Measurements from ENCODE around the gene COL23A1.
"Not testable (repeated sequence)": the region's sequence is repeated elsewhere in the genome, so short reads cannot be mapped to it uniquely, and the experiment has no call there.

The COL23A1 gene

GRCh38 chr5:178373711-178374110 is 216.5 kb downstream of the COL23A1 start:
- DNase-seq: no peak

GRCh38 chr5:178372142-178372571 is 218.0 kb downstream of the COL23A1 start:
- DNase-seq: peak in 6 of 14 donors; percentile 13 to 32 (median 22)

GRCh38 chr5:178371362-178372111 is 218.7 kb downstream of the COL23A1 start:
- peak in 2 of 14 donors; percentile 8 to 14 for DNase-seq

GRCh38 chr5:178370102-178370501 is 220.1 kb downstream of the COL23A1 start:
- no peak for DNase-seq

- DNase-seq: not testable (repeated sequence)
Measured at GRCh38 chr5:178369469-178369868, 220.7 kb downstream of the COL23A1 start.

GRCh38 chr5:178368716-178369300 is 221.4 kb downstream of the COL23A1 start:
- no peak for DNase-seq

- no peak for DNase-seq
Measured at GRCh38 chr5:178368274-178368673, 221.9 kb downstream of the COL23A1 start.

GRCh38 chr5:178367736-178368120 is 222.5 kb downstream of the COL23A1 start:
- no peak for DNase-seq

- DNase-seq: no peak
Measured at GRCh38 chr5:178366998-178367735, 223.0 kb downstream of the COL23A1 start.

GRCh38 chr5:178365501-178366440 is 224.4 kb downstream of the COL23A1 start:
- no peak for DNase-seq

GRCh38 chr5:178364326-178364675 is 225.9 kb downstream of the COL23A1 start:
- no peak for DNase-seq

- DNase-seq: no peak
Measured at GRCh38 chr5:178363501-178364325, 226.5 kb downstream of the COL23A1 start.

- DNase-seq: no peak
Measured at GRCh38 chr5:178361657-178362445, 228.3 kb downstream of the COL23A1 start.

GRCh38 chr5:178360926-178361235 is 229.3 kb downstream of the COL23A1 start:
- DNase-seq: no peak

GRCh38 chr5:178360222-178360925 is 229.8 kb downstream of the COL23A1 start:
- DNase-seq: no peak

- DNase-seq: no peak
Measured at GRCh38 chr5:178359738-178360137, 230.5 kb downstream of the COL23A1 start.

- DNase-seq: no peak
Measured at GRCh38 chr5:178357678-178358077, 232.5 kb downstream of the COL23A1 start.

GRCh38 chr5:178357121-178357521 is 233.1 kb downstream of the COL23A1 start:
- peak in 5 of 14 donors; percentile 11 to 47 (median 37) for DNase-seq

GRCh38 chr5:178356431-178356872 is 233.7 kb downstream of the COL23A1 start:
- peak in 9 of 14 donors; percentile 5 to 61 (median 23) for DNase-seq

- DNase-seq: no peak
Measured at GRCh38 chr5:178355671-178356070, 234.5 kb downstream of the COL23A1 start.
